OCI-M1 (cell line): ENCODE measurements around the gene APC2.
"Not testable (repeated sequence)": the region's sequence is repeated elsewhere in the genome, so short reads cannot be mapped to it uniquely, and the experiment has no call there.

ENCODE experiments used
- DNase-seq: peaks from one replicate; lab custom pipeline; 2025; lab: John Stamatoyannopoulos, UW

APC2 gene

DNA sequence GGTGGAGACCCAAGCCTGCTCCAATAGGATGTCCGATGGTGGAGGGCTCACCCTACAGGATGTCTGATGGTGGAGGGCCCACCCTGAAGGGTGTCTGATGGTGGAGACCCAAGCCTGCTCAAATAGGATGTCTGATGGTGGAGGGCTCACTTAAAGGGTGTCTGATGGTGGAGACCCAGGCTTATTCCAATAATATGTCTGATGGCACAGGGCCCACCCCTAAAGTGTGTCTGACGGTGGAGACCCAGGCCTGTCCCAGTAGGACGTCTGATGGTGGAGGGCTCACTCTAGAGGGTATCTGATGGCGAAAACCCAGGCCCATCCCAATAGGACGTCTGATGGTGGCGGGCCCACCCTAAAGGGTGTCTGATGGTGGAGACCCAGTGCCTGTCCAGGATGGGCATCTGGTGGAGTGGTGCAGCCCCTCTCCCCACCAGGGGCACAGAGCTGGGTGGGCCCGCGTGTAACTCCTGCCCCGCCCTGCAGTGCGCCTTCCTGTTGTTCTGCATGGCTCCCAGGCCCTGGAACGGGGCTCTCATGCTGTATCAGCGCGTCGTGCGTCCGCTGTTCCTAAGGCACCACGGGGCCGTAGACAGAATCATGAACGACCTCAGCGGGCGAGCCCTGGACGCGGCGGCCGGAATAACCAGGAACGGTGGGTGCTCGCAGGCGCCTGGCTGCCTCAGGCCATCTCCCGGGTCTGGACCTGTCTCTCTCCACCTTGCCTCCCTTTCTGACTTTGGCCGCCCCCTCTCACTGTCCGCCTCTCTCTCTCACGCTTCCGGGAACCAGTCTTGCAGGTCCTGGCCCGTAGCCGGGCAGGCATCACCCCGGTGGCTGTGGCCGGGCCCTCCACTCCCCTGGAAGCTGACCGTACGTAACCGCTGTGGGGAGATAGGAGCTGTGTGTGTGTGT, 46.1 kb downstream of the APC2 start:
- DNase-seq: no peak

DNA sequence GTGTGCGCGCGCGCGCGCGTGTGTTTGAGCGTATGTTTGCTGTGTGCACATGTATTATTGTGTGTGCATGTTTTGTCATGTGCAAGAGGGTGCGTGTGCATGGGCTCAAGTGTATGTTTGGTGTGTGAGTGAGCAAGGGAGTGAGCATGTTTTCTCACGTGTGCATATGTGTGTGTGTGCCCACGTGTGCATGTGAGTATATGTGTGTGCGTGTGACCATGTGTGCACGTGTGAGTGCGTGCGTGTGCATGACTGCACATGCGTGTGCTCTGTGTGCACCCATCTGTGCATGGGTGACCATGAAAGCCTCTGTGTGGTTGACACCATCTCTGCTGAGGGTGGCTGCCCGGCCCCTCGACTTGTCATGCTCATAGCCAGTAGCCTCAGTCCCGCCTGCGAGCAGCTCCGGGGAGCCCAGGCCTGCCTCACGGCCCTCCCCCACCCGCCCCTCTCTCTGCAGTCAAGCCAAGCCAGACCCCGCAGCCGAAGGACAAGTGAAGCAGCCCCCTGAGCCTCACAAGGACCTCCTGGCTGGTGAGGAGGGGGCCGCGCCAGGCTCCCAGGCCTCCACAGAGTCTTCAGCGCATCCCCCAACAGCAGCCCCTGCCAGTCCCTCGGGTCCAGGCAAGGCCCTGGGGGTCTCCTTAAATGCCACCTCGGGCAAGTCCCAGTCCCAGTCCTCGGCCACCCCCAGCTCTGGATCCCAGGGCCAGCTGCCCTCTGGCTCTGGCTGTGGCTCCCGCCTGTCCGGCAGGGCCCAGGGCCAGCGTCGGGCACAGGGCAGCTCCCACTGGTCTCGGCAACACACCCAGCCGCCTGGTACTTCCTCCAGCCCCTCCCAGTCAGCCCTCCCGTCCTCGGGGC, 47.0 kb downstream of the APC2 start:
- DNase-seq: no peak

DNA sequence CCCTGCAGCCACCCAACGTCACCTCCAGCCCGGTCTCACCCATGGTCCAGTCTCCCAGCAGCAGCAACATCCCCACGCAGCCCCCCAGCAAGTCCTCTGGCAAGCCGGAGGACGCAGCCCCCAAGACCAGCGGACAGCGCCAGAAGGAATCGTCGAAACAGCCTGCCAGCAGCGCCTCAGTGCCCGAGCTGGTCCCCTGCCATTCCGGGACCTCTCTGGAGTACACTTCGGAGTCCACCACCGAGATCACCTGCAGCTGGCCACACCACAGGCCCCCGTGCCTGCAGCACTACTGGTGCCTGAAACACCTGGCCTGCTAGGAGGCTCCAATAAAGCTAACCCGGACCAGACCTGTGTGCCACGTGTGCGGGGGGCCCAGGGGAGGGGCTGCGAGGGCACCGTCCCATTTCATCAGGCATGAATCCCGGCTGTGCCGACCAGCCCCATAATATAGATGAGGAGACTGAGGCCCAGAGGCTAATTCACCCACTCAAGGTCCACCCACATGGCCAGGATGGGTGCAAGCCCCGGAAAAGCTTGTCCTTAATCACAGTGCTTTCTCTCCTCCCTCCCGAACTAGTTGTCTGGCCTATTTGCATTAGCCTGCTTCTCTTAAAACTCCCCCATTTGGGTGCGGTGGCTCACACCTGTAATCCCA, 47.8 kb downstream of the APC2 start:
- no peak for DNase-seq

DNA sequence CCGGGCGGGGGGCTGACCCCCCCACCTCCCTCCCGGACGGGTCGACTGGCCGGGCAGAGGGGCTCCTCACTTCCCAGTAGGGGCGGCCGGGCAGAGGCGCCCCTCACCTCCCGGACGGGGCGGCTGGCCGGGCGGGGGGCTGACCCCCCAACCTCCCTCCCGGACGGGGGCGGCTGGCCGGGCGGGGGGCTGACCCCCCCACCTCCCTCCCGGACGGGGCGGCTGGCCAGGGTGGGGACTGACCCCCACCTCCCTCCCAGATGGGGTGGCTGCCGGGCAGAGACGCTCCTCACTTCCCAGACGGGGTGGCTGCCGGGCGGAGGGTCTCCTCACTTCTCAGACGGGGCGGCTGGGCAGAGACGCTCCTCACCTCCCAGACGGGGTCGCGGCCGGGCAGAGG, 49.3 kb downstream of the APC2 start:
- DNase-seq: not testable (repeated sequence)

DNA sequence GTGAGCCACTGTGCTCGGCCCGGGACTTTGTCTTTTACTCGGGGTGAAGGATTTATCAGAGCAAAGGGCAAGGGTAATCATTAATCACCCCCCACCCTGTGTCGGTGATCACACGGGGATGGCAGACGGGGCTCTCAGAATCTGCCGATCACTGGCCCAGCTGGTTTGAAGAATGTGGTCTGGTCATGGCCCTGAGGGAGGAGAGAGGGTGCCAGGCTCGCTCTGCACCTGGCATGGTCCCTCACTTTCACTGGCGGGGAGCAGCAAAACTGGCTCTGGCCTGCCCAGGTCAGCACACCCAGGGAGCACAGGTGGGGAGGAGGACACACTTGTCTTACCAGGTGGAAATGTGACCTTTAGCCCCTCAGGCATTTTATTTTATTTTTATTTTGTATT, 51.3 kb downstream of the APC2 start:
- no peak for DNase-seq

DNA sequence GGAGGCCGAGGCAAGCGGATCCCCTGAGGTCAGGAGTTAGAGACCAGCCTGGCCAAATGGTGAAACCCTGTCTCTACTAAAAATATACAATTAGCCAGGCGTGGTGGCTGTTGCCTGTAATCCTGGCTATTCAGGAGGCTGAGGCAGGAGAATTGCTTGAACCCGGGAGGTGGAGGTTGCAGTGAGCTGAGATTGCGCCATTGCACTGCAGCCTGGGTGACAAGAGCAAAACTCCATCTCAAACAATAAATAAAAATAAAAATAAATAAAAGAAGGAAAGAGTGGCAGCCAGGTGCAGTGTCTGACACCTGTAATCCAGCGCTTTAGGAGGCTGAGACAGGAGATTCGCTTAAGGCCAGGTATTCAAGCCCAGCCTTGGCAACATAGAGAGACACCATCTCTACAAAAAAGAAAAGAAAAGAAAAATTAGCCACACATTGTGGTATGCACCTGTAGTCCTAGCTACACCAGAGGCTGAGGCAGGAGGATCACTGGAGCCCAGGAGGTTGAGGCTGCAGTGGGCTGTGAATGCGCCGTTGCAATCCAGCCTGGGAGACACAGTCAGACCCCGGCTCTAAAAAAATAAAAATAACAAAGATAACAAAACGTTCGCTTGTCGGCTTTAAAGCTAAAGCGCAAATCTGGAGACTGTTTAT, 52.6 kb downstream of the APC2 start:
- DNase-seq: no peak

DNA sequence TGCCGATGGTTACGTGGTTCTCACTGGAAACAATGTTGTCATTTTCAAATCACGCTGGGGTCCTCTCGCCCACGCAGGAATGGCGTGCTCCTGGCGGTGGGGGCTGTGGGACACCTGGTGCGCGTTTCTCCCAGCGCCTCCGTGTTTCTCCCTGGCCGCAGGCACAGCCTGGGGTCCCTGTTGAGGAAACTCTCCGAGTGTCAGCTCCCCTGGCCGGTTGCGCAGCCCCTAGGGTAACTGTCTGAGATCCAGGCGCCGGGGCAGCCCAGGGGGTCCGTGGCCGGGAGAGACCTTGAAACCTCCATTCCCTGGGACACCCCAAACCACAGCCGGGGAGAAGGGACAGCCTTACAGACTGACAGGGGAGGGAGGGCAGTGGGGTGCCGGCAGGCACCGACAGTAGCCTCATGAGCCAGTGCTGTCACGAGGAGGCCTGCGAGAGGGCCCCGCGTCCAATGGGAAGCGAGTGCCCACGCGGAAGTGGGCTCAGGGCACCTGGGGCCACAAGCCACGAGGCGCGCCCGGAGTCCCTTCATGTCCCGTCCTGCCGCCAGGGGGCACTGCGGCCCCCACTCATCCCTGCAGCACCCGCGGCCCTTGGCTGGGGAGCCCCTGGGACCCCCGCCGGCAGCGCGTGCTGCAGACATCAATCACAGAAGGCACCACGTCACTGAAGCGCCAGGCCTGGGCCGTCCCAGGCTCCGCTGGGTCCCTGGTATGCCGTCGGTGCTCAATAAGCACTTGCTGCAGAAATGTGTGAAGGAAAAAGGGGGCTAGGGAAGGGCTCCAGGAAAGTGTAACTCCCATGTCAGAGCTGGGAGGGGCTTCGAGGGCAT, 53.4 kb downstream of the APC2 start:
- DNase-seq: peak; percentile 68

DNA sequence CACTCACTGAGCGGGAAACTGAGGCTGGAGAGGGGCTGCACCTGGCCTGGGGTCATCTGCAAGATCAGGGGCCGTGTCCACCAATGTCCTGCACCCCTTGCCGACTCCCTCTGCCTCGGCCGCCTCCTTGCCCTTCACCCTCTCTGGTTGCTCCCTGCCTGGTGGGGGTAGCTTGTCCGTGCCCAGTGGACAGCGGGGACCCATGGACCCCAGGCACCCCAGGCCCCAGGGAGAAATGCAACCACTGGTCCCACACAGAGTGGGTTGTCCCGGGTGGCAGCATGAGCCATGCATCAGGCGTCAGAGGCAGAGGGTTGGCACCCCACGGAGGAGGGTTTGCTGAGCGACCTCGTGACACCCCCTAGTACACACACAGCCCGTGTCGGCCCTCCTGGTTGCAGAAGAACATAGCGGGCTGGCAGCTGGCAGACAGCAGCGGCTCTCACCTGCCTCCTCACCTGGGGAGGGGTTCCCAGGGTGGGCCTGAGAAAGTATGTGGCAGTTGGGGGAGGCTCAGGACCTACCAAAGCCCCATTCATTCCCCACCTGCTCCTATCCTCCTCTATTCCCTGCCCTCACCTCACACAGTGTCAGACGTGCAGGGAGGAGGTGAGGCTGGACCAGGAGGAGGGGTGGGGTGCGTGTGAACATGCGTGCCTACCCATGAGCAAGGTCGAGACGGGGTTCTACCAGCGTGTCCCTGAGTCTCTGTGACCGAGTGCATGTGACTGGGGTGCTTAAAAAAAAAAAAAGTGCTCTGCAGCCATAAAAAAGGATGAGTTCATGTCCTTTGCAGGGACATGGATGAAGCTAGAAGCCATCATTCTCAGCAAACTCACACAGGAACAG, 54.2 kb downstream of the APC2 start:
- no peak for DNase-seq

DNA sequence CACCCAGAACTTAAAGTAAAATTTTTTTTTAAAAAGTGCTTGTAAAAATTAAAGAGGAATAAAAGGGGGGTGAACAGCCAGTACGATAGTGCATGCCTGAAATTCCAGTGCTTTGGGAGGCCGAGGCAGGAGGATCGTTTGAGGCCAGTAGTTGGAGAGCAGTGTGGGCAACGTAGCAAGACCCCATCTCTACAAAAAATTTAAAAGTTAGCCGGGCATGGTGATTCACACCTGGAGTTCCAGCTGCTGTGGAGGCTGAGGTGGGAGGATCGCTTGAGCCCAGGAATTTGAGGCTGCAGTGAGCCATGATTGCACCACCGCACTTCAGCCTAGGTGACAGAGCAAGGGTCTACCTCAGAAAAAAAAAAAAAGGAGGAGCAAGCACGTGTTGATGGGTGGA, 55.1 kb downstream of the APC2 start:
- DNase-seq: no peak

DNA sequence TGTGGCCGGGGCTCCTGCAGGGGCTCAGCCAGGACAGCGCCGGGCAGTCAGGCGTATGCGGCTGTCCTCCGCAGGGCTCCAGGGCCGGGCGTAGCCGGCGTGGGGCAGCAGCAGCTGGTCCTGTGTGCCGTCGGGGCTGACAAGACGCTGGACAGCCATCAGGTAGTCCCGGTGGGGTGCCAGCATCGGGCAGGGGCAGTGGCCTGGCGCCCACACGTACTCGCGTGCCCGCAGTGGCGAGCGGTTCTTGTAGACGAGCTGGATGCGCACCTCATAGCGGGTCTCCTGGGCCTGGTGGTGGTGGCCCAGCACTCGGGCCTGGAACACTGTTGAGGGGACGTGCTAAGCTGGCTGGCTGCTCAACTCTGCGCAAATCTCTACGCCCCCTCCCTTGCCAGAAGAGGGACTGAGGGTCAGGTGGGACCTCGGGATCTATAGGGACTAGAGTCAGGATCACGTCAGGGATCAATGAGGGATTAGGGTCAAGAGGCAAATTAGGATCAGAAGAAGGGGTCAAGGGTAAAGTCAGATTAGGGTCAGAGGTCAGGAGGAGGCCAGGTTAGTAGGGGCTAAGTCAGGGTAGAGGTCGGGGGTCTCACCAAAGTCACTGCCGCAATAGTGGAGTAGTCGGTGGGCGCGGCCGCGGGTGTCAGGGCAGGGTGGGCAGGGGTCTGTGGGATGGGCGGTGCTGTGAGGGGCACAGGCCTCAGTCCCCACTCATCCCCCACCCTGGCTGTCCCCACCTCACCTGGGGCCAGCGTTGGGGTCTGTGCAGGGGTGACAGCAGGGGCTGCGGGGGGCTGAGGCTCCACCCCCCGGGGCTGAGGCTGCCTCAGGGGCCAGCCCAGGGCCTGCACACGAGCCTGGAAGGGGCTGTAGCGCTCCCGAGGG, 56.3 kb downstream of the APC2 start:
- no peak for DNase-seq

DNA sequence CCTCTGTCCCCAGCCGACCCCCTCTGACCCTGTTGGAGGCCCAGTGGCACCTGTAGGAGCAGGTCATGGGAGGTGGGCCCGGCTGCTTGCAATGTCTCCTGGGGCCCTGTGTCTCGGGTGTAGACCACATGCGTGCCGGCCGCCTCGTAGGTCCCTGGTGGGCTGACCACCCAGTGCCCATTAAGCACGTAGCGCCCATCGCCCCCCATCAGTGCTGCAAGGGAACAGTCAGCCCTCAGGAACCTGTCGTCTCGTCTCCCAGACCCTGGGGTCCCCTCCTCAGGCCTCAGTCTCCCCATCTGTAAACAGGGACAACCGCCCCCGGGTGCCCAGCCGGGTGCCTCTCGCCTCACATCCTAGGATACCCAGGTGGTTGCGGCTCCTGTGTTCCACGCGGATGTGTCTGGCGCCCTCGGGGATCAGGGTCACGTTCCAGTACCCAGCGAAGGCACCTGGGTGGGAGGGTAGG, 57.3 kb downstream of the APC2 start:
- no peak for DNase-seq

DNA sequence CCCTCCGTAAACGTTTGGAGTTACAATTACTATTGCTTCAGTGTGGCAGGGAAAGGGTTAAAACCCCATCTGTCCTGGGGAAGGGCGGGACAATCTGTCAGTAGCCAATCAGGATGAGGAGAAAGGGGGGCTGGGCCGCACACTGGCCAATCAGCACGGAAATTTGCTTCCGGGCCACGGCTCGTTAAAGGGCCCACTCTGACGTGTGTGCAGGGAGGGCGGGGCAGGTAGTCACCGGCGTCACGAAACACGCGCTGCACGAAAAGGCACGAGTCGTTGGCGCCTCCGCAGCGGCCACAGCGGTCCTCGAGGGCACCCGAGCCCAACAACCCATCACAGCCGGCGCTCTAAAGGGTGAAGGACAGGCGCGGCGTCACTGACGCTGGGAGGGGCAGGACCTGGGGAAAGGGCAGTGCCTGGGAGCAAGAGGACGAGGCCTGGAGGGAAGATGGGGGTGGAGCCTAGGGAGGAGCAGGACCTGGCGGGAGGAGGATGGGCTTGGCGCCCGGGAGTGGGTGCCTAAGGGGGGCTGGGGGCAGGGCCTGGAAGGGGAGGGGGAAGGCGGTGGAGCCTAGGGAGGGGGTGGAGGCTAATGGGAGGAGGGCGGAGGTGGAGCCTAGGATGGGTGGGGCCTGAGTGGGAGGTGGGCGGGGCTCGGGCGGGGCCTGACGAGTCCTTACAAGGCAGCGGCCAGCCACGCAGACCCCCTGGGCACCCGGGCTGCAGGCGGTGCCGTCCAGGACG, 58.0 kb downstream of the APC2 start:
- peak; percentile 96 for DNase-seq

DNA sequence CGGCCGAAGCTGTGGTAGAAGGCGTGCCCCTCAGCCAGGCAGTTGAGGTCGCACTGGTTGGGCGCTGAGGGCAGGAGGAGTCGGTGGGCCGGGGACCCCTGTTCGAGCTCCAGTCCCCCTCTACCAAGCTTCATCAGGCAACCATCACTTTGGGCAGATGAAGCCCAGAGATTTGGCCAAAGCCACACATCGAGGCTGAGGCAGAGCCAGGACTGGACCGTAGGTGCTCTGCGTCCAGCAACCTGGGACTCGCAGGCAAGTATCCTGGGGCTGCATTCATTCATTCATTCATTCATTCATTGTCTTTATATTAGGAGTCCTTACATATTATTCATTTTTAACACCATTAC, 58.6 kb downstream of the APC2 start:
- peak; percentile 32 for DNase-seq

DNA sequence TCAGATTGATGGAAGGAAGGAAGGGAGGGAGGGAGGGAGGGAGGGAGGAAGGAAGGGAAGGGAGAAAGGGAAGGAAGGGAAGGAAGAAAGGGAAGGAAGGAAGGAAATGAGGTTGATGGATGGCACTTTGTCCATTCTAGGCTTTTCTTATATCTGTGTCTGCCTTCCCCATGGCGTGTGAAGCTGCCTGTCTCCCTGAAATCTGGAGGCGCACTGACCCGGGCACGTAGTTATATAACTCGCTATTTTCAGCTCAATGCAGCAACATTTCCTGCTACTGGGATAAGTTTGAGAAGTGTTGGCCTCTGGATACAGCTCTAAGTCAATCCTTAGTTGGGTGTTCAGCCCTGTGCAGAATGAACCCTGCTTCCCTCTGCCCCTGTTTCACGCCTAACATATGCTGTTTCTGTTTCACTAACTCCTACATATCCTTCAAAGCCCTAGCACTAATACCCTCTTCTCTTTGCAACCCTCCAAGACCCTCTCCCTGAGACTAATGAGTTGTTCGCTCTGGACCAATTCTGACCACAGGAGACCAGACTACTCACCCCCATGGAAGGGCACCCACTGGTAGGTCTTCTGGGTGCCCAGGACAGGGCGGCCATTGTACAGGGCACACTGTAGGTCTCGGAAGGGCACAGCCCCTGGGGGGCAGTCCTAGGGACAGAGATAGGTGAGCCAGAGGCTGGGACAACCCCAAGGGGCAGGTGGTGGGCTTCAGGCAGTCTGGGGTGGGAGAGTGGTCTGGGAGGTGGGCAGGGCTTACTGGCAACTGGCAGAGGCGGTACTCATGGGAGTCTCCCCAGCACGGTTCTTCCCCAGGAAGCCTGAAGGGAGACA, 59.9 kb downstream of the APC2 start:
- DNase-seq: no peak

DNA sequence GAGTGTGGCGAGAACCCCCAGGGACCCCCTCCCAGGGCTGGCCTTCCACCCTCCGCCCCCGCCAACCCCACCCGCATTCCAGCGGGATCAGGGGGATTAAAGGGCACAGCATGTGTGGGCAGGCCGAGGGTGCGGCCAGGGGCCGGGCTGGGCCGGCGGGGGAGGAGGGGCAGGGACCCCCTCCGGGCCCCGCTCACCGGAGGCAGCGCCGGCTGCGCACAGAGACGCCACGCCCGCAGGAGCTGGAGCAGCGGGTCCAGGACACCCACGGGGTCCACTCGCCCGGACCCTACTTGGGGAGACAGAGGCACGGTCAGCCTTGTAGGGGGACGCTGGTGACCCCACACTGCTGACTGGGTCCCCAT, 60.5 kb downstream of the APC2 start:
- no peak for DNase-seq

DNA sequence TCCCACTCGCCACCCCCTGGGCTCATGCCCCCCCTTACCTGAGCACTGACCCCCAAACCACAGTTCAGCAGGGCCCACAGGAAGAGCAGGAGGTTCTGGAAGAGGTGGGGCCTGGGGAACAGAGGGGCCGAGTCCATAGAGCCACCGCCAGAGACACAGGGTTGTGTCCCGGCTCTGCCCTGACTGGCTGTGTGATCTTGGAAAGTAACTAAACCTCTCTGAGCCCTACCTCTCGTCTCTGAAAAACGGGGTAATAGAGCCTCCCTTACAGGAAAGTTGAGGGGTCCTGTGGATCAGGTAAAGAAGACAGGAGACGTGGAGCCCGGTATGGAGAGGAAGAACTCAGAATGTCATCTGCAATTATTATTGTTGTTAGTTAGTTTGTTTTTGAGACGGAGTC, 60.9 kb downstream of the APC2 start:
- DNase-seq: no peak
